Measurements from ENCODE around the gene SCN2B. TPM values are rescaled to one million over a fixed set of nuclear protein-coding genes. Genes with fewer than 3 reads are reported as not detected.
A peak's percentile ranks its signal among the peaks of the same experiment; 100 is the strongest.

The SCN2B gene, protein sequence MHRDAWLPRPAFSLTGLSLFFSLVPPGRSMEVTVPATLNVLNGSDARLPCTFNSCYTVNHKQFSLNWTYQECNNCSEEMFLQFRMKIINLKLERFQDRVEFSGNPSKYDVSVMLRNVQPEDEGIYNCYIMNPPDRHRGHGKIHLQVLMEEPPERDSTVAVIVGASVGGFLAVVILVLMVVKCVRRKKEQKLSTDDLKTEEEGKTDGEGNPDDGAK
- total RNA-seq (2014; rRNA removed; shearing (Covaris generic)) (not detected in 2 replicates), polyA plus RNA-seq (2016; fragmentation: Nextera tagmentation; extraction: Ambion mirVana) (not detected in 2 replicates)

DNA sequence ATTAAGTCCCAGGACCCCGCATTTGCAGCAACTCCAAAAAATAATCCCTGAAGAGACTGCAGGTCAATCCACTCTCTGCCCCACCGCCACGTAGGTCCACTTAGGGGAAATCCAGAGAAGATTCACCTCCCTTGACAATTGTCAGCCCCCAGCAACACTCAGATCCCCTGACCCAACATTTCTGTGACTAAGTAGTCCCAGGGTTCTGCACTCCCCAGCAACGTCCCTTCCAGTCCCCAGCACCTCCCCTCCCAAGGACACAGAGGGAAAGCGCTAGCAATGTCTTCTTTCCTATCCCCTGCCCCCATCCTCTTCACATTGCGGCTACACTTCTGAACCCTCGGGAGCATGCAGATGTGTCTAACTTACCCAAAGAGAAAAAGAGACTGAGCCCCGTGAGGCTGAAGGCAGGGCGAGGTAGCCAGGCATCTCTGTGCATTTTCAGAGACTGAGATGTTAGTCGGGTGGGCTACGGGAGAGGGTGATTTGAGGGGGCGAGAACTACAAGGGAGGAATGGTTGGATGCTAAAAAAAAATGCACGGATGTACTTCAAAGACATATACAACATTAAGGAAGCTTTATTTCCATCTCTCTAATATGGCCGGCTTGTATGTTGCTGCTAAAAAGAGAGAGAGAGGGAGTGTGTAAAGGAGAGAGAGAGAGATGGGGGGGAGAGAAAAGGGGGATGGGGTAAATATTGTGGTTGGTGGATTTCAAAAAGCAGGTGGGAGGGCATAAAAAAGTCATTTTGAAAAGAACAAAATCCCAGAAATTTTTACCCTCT, at the start of gene SCN2B:
TSS of gene SCN2B (minus strand) at position 647 of the 785 bp plus-strand sequence. CDS start at position 439, 208 bp downstream.
- no peak within 1 kb of the TSS for H2AFZ ChIP-seq
- no peaks in the 10 kb centered on the region for H3K79me2 ChIP-seq (ENCODE audit: insufficient read depth)
- peaks cover 25% of the 10 kb centered on the region for H3K27me3 ChIP-seq (replicated peaks; ENCODE audit: insufficient read depth)
- no peak within 1 kb of the TSS for H3K4me2 ChIP-seq (ENCODE audit: unreplicated experiment)
- H3K27ac ChIP-seq: no peak within 1 kb of the TSS
- in situ Hi-C loops (cut with MboI): no loop called here
- H3K9ac ChIP-seq: no peak within 1 kb of the TSS
- TF ChIP-seq EZH2phosphoT487 (IDR thresholded peaks at IDR 0.05; ENCODE audit: insufficient read depth, low read depth) (no peak), EZH2 (IDR thresholded peaks at IDR 0.05; ENCODE audit: insufficient read depth, poor library complexity, severe bottlenecking) (peak; percentile 42)
- H3K36me3 ChIP-seq (ENCODE audit: low read depth): no peaks in the 10 kb centered on the region
- H3K9me2 ChIP-seq (ENCODE audit: insufficient read depth): no peaks in the 10 kb centered on the region
- no peaks in the 10 kb centered on the region for H3F3A ChIP-seq (ENCODE audit: insufficient read depth)
- H3K4me3 ChIP-seq: no peak within 1 kb of the TSS
- no peaks in the 10 kb centered on the region for H3K4me1 ChIP-seq (ENCODE audit: insufficient read depth)
- no peak for DNase-seq
- WGBS, 2 experiments (ENCODE audit: low coverage in 1 of 2, low lambda C conversion rate in 2 of 2, missing lambda C conversion rate in 2 of 2): 5 to 7% methylated on average over 14 of the region's 14 CpGs
- H4K20me1 ChIP-seq (ENCODE audit: insufficient read depth): no peaks in the 10 kb centered on the region
- H3K9me3 ChIP-seq (ENCODE audit: low read depth): no peaks in the 10 kb centered on the region

DNA sequence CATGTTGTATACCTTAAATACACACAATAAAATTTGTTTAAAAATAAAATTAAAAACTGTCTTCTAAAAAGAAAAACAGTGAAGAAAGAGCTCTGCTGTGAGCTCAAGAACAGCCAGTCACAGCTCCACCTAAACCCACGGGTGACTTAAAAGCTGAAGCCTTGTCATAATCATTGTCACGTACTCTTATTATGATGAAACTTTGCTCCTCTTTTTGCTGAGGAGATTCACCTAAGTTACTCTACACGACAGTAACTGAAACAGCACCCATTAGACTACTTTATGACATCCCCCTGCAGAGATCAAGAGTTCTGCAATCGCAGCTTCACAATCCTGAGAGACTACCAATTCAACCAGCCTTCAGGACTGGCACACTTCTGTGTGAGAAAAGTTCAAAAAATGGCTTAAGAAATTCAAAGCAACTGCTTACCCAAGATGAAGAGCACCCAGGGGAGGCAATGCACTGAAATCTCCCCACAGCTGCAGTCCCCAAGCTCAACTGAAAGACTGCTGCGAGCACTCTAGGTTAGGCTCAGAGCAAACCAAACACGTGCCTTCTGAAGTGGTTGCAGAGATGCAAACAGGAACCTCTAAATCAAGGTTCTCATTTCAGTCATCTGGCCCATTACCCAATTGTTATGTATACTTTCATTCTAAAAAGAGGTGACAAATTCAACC, 48.2 kb upstream of the SCN2B start, which contains the start of gene JAML:
TSS of gene JAML (minus strand) at position 501 of the 678 bp plus-strand sequence. CDS start 10,145 bp downstream, outside the sequence.
- Histone ChIP-seq H3K27me3 (replicated peaks; ENCODE audit: insufficient read depth) (peaks cover 7% of the 10 kb centered on the region), H3K36me3 (ENCODE audit: low read depth) (no peaks in the 10 kb centered on the region), H3K9ac (no peak within 1 kb of the TSS), H2AFZ (no peak within 1 kb of the TSS), H3K4me2 (ENCODE audit: unreplicated experiment) (no peak within 1 kb of the TSS), H4K20me1 (ENCODE audit: insufficient read depth) (no peaks in the 10 kb centered on the region), H3K27ac (no peak within 1 kb of the TSS), H3K4me3 (no peak within 1 kb of the TSS), H3K9me3 (ENCODE audit: low read depth) (no peaks in the 10 kb centered on the region), H3K9me2 (ENCODE audit: insufficient read depth) (no peaks in the 10 kb centered on the region), H3K79me2 (ENCODE audit: insufficient read depth) (no peaks in the 10 kb centered on the region), H3K4me1 (ENCODE audit: insufficient read depth) (no peaks in the 10 kb centered on the region), H3F3A (ENCODE audit: insufficient read depth) (no peaks in the 10 kb centered on the region)
- DNase-seq: no peak
- 32 to 40% methylated on average over 6 of the region's 6 CpGs for WGBS, 2 experiments (ENCODE audit: low coverage in 1 of 2, low lambda C conversion rate in 2 of 2, missing lambda C conversion rate in 2 of 2)
- in situ Hi-C loops (cut with MboI): no loop called here
- no peak for TF ChIP-seq EZH2 (IDR thresholded peaks at IDR 0.05; ENCODE audit: insufficient read depth, poor library complexity, severe bottlenecking)
- no peak for TF ChIP-seq EZH2phosphoT487 (IDR thresholded peaks at IDR 0.05; ENCODE audit: insufficient read depth, low read depth)

DNA sequence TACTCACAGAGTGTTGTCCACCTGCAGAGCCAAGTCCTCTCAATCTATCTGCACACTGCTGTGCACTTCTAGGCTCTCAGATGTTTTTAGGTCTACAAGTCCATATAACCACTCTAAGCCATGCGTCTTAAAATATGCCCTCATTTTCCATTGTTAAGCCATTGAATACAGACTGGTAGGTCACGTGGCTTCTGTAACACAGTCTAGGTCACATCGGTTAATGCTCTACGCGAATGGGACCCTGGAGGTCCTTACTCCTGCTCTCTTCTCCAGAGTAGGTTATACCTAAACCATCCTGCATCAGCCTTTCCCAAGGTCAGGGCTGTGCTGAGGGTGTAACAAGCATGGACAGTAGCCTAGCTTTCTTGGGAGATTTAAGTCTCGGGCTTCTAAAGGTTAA, 47.6 kb upstream of the SCN2B start:
- 53 to 54% methylated on average over 6 of the region's 6 CpGs for WGBS, 2 experiments (ENCODE audit: low coverage in 1 of 2, low lambda C conversion rate in 2 of 2, missing lambda C conversion rate in 2 of 2)
- Histone ChIP-seq H3K79me2 (ENCODE audit: insufficient read depth) (no peaks in the 10 kb centered on the region), H3K9ac (no peak overlapping the region), H3K27ac (no peak overlapping the region), H3K4me3 (no peak overlapping the region), H3K27me3 (replicated peaks; ENCODE audit: insufficient read depth) (peaks cover 7% of the 10 kb centered on the region), H3K9me3 (ENCODE audit: low read depth) (no peaks in the 10 kb centered on the region), H3F3A (ENCODE audit: insufficient read depth) (no peaks in the 10 kb centered on the region), H3K4me2 (ENCODE audit: unreplicated experiment) (no peak overlapping the region), H3K36me3 (ENCODE audit: low read depth) (no peaks in the 10 kb centered on the region), H3K4me1 (ENCODE audit: insufficient read depth) (no peaks in the 10 kb centered on the region), H4K20me1 (ENCODE audit: insufficient read depth) (no peaks in the 10 kb centered on the region), H3K9me2 (ENCODE audit: insufficient read depth) (no peaks in the 10 kb centered on the region), H2AFZ (no peak overlapping the region)
- no peak for DNase-seq
- TF ChIP-seq EZH2phosphoT487 (IDR thresholded peaks at IDR 0.05; ENCODE audit: insufficient read depth, low read depth): no peak
- in situ Hi-C loops (cut with MboI): no loop called here

DNA sequence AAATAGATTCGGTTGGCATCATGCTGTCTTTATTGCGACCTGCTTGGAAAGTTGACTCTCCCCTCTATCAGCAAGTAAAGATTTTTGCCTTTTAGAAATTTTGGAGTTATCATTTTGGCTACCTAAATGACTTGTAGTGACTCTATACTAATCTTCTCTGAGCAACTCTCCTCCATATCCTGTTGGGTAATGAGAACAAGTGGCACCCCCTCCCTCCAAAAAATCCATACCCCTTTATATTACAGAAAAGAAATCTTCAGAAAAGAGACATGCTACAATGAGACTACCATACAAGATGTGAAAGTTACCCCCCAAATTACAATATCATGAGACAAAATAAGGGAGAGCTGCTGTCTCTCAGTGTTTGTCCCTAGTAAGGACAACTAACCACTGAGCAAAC, 47.1 kb upstream of the SCN2B start:
- Histone ChIP-seq H3K4me1 (ENCODE audit: insufficient read depth) (no peaks in the 10 kb centered on the region), H3K36me3 (ENCODE audit: low read depth) (no peaks in the 10 kb centered on the region), H3K27ac (no peak overlapping the region), H4K20me1 (ENCODE audit: insufficient read depth) (no peaks in the 10 kb centered on the region), H3K4me2 (ENCODE audit: unreplicated experiment) (no peak overlapping the region), H3K79me2 (ENCODE audit: insufficient read depth) (no peaks in the 10 kb centered on the region), H3K27me3 (replicated peaks; ENCODE audit: insufficient read depth) (peaks cover 7% of the 10 kb centered on the region), H3K4me3 (no peak overlapping the region), H3K9me2 (ENCODE audit: insufficient read depth) (no peaks in the 10 kb centered on the region), H2AFZ (no peak overlapping the region), H3K9me3 (ENCODE audit: low read depth) (no peaks in the 10 kb centered on the region), H3F3A (ENCODE audit: insufficient read depth) (no peaks in the 10 kb centered on the region), H3K9ac (no peak overlapping the region)
- in situ Hi-C loops (cut with MboI): no loop called here
- no peak for TF ChIP-seq EZH2 (IDR thresholded peaks at IDR 0.05; ENCODE audit: insufficient read depth, poor library complexity, severe bottlenecking)
- no peak for TF ChIP-seq EZH2phosphoT487 (IDR thresholded peaks at IDR 0.05; ENCODE audit: insufficient read depth, low read depth)
- DNase-seq: no peak
- WGBS, 2 experiments (ENCODE audit: low coverage in 1 of 2, low lambda C conversion rate in 2 of 2, missing lambda C conversion rate in 2 of 2): 65 to 72% methylated on average over 2 of the region's 2 CpGs
